Adipocyte (in vitro differentiated cells): ENCODE measurements around the gene SLC7A1.

ENCODE experiments used
- DNase-seq: peaks from one replicate; pipeline ENCODE4 v3.0.0-alpha.2; 2015; ENCODE audit warnings: low read depth
- H3K27me3 ChIP-seq: replicated peaks from 2 replicates; pipeline ENCODE4 v1.7.0; 2013; ENCODE audit warnings: mild to moderate bottlenecking, low read length, moderate library complexity; ENCODE audit not compliant: control insufficient read depth, insufficient read depth
- H3K36me3 ChIP-seq: 2 replicates; pipeline ENCODE4 v1.7.0; 2013; ENCODE audit warnings: low read length, mild to moderate bottlenecking, moderate library complexity; ENCODE audit not compliant: control insufficient read depth, insufficient read depth, severe bottlenecking
- H3K4me1 ChIP-seq: 2 replicates; pipeline ENCODE4 v1.7.0; 2013; ENCODE audit warnings: mild to moderate bottlenecking, low read length, moderate library complexity; ENCODE audit not compliant: control insufficient read depth, insufficient read depth
- H3K4me3 ChIP-seq: 2 replicates; pipeline ENCODE4 v1.7.0; 2013; ENCODE audit warnings: mild to moderate bottlenecking, low read length, moderate library complexity
- H3K9ac ChIP-seq: 2 replicates; pipeline ENCODE4 v1.7.0; 2013; ENCODE audit warnings: mild to moderate bottlenecking, low read length, moderate library complexity
- H3K9me3 ChIP-seq: 2 replicates; pipeline ENCODE4 v1.7.0; 2013; ENCODE audit warnings: mild to moderate bottlenecking, low read length, moderate library complexity; ENCODE audit not compliant: control insufficient read depth

SLC7A1 gene

DNA sequence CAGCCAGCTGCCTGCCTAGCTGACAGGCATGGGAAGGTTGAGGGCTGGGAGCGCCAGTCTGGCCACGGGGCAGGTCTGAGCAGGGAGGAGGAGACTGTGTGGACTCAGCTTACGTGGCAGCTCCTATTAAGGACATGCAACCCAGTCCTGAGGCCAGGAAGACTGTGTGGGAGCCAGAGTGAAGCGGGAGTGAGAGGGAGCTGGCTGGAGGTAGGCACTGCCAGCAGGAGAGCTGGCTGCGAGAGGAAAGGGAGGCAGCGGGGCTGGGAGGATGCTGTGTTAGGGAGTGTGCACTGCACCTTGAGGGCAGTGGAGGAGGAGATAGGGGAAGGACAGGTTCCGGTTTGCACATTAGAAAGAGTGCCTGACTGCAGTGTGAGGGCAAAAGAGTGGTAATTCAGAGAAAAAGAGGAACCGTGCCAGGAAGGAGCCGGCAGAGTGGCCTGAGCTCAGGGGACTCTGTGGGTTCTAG, 99.2 kb downstream of the SLC7A1 start:
- no peaks in the 10 kb centered on the region for H3K9me3 ChIP-seq
- H3K4me1 ChIP-seq = peaks cover 10% of the 10 kb centered on the region
- no peak for DNase-seq
- no peaks in the 10 kb centered on the region for H3K27me3 ChIP-seq
- no peaks in the 10 kb centered on the region for H3K36me3 ChIP-seq
- no peak overlapping the region for H3K9ac ChIP-seq
- H3K4me3 ChIP-seq = no peak overlapping the region

DNA sequence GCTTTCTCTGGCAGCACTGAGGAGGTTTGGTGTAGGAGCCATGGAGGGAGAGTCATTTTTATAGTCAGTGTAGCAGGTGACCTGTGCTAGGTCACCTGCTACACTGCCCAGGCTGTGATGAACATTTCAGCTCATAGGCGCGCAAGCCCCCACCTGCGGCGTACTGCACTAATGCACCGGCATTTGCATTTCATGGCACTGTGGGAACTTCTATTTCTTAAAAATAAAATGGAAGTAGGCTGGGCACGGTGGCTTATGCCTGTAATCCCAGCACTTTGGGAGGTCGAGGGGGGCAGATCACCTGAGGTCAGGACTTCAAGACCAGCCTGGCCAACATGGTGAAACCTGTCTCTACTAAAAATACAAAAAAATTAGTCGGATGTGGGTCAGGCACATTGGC, 101.0 kb downstream of the SLC7A1 start:
- H3K9me3 ChIP-seq = no peaks in the 10 kb centered on the region
- no peak overlapping the region for H3K9ac ChIP-seq
- no peak for DNase-seq
- no peaks in the 10 kb centered on the region for H3K27me3 ChIP-seq
- H3K4me1 ChIP-seq = peaks cover 10% of the 10 kb centered on the region
- no peaks in the 10 kb centered on the region for H3K36me3 ChIP-seq
- H3K4me3 ChIP-seq = no peak overlapping the region

DNA sequence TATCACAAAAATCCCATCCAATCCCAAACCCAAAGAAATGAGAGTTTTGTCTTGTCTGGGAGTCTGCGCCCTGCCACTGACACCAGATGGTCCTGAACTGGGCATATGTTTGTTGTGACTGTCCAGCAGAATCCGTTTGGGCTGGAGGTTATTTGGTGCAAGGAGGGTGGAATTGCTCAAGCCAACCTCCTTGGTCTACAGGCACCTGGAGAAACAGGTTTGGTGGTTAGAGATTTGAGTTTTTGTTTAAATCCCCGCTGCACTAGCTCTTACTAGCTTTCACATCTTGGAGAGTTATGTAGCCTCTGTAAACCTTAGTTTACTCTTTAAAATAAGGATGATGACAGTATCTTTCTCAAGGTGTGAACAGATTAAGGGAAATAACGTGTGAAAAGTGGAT, 101.7 kb downstream of the SLC7A1 start:
- Histone ChIP-seq H3K9me3 (no peaks in the 10 kb centered on the region), H3K4me3 (no peak overlapping the region), H3K27me3 (no peaks in the 10 kb centered on the region), H3K4me1 (peaks cover 10% of the 10 kb centered on the region), H3K9ac (no peak overlapping the region), H3K36me3 (no peaks in the 10 kb centered on the region)
- no peak for DNase-seq

DNA sequence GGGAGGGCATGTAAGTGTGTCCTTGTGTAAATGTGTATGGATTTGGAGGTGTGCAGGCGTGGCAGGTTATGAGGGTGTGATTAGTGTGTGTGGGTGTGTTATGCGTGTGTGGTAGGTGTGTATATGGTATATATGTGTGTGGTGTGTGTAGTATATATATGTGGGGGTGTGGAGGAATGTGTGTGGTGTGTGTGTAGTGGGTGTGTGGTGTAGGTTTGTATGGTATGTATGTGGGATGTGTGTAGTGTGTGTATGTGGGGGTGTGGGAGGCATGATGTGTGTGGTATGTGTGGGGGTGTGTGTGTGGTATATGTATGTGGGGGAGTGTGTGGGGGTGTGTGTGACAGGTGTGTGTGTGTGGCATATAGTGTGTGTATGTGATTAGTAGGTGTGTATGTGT, 104.2 kb downstream of the SLC7A1 start:
- DNase-seq = no peak
- Histone ChIP-seq H3K9ac (no peak overlapping the region), H3K27me3 (peaks cover 9% of the 10 kb centered on the region), H3K4me3 (no peak overlapping the region), H3K4me1 (no peaks in the 10 kb centered on the region), H3K36me3 (no peaks in the 10 kb centered on the region), H3K9me3 (no peaks in the 10 kb centered on the region)

DNA sequence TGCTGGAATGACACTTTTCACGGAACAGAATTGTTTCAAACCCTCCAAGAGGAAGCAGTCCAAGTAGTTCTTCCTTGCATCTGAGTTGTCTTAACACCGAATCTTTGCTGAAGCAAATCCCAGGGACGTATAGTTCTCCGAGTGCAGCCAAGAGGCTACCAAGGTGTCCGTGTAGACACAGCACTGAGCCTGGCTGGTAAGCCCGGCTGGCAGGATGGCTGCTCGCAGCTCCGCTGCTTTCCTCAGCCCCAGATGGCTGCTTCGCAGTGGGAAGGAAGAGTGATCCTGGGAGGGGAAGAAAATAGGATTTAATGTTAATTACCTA, 105.0 kb downstream of the SLC7A1 start:
- Histone ChIP-seq H3K4me3 (no peak overlapping the region), H3K27me3 (peaks cover 9% of the 10 kb centered on the region), H3K4me1 (no peaks in the 10 kb centered on the region), H3K9ac (no peak overlapping the region), H3K9me3 (no peaks in the 10 kb centered on the region), H3K36me3 (no peaks in the 10 kb centered on the region)
- no peak for DNase-seq

DNA sequence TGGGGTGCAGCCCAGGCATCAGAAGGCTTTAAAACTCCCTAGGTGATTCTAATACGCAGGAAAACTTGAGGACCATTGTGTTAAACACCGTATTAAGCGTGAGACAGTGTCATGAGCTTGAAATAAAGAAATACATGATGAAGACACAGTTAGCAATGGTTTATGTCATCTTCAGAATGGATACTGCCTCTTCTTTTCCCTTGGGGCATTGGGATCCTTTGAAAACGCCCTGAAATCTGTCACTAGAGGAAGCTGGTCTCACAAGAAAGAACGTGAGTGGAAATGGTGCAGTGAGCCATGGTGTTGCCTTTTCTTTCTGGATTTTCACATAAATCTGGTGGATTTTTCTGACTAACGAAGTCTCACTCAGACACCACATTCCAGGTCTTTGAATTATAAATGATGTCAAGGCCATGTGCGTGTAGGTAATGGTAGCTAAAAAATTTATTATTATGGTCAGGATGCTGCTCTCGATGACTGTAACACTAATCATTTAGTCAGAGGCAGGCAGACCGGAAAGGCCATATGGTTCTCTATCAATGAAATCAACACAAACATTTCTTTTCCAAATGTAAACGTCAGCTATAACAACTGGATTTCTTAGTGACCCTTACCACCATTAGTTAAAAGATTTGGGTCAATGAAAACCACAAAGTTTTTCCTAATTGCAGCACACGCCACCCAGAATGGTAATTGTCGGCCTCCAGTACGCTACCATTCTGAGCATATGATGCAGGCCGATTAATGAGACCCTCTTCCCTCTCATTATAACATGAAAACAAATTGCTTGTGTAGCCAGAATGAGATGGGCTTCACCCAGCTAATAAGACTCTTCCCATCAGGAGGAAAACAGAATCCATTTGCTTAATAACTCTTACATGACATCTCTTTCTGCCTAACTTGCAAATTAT, 105.6 kb downstream of the SLC7A1 start:
- Histone ChIP-seq H3K36me3 (no peaks in the 10 kb centered on the region), H3K4me1 (no peaks in the 10 kb centered on the region), H3K9me3 (no peaks in the 10 kb centered on the region), H3K27me3 (peaks cover 13% of the 10 kb centered on the region), H3K9ac (no peak overlapping the region), H3K4me3 (no peak overlapping the region)
- DNase-seq = no peak

DNA sequence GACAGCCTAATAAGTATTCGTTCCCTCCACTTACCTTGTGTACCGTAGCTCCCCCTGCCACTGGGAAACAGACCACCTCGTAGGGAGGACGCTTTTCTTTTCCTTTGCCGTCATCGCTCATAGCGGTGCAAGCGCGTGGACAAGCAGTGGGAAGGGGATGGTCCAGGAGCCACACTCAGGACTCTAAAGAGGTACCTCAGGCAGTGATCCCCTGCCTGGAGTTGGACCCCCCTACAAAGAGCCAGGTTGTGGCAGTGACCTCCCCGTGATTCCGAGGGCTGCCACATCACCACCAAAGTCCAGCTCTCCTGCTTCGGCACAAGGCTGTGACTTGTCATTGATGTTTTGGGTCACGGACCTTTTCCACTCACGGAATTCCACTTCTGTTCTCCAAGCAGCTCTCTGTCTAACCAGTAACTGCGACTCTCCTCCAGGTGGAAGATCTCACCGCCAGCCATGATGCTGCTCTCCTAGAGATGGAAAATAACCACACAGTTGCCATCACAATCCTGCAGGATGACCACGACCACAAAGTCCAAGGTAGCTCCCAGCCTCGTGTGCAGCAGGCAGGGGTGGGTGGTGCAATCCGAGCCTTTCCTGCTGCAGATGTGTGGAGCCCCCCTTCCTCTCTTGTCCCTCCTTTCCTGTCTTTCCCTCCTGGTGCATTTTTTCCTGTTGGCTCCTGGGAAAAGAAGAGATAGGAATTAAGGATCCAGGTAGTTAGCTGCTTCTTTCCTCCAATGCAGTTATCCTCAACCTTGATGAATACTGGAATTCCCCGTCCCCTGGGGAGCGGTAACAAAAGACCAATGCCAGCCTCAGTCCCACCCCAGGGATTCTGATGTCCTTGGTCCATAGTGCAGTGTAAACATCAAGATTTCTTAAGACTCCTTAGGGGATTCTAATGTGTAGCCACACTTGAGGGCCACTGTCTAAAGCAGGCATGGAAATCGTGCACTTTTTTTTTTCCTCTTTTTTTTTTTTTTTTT, 107.7 kb downstream of the SLC7A1 start:
- H3K9me3 ChIP-seq = no peaks in the 10 kb centered on the region
- no peaks in the 10 kb centered on the region for H3K36me3 ChIP-seq
- peaks cover 16% of the 10 kb centered on the region for H3K27me3 ChIP-seq
- no peak overlapping the region for H3K9ac ChIP-seq
- DNase-seq = no peak
- H3K4me1 ChIP-seq = no peaks in the 10 kb centered on the region
- no peak overlapping the region for H3K4me3 ChIP-seq

DNA sequence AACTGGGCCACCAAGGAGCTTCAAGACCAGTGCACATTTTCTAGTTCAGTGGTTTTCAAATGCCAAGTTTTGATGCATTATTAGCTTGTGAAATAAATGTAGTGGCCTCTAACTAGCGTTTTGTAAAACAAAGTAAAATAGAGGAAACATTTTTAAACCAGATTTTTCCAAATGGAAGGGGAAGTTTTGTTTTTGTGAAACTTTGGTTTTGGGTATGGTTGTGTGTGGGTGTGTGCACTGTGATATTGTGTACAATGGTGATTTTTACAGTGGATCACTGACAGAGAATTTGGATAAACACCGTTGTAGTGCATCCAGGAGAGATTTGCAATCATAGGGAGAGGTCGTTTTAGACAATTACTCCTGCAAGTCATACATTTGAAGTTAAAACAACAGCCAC, 108.9 kb downstream of the SLC7A1 start:
- DNase-seq = no peak
- Histone ChIP-seq H3K9me3 (no peaks in the 10 kb centered on the region), H3K36me3 (no peaks in the 10 kb centered on the region), H3K27me3 (peaks cover 16% of the 10 kb centered on the region), H3K9ac (no peak overlapping the region), H3K4me1 (no peaks in the 10 kb centered on the region), H3K4me3 (no peak overlapping the region)

DNA sequence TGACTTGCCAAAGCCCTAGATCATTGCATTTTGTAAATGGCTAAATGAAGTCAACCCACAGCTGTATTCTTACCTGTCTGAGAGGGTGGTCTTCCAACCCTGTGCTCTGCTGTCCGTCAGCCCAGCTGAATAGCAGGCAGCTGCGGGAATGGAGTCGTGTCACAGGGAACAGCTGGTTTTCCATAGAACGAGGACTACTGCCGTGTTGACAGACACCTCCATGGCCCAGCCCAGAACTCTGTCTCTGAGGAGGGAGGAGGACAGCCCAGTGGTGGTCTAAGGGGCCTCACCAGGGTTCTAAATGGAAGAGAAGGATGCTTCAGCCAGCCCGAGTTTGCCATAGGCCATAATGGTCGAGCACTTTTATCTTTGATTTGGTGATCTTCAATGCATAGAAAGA, 110.7 kb downstream of the SLC7A1 start:
- DNase-seq = no peak
- Histone ChIP-seq H3K9ac (no peak overlapping the region), H3K4me3 (no peak overlapping the region), H3K9me3 (no peaks in the 10 kb centered on the region), H3K4me1 (no peaks in the 10 kb centered on the region), H3K36me3 (no peaks in the 10 kb centered on the region), H3K27me3 (peaks cover 20% of the 10 kb centered on the region)

DNA sequence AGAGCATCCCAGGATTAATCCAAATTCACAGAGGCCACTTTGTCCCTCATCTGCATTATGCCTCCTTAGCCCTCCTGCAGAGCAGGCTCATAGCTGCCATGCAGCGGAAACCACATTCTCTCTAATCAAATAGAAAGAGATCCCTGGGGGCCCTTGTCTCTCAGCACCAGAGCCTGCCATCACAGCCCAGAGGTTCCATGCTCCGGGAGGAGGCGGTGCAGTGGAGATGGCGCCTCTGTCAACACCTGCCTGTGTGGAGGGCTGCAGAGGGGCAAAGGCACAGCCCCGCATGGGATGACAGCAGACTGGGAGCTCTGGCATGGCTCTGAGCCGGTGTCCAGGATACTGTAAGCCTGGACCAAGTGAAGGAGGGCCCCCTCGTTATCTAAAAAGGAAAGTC, 111.3 kb downstream of the SLC7A1 start:
- Histone ChIP-seq H3K4me1 (no peaks in the 10 kb centered on the region), H3K4me3 (no peak overlapping the region), H3K9me3 (no peaks in the 10 kb centered on the region), H3K27me3 (peaks cover 20% of the 10 kb centered on the region), H3K36me3 (no peaks in the 10 kb centered on the region), H3K9ac (no peak overlapping the region)
- no peak for DNase-seq

DNA sequence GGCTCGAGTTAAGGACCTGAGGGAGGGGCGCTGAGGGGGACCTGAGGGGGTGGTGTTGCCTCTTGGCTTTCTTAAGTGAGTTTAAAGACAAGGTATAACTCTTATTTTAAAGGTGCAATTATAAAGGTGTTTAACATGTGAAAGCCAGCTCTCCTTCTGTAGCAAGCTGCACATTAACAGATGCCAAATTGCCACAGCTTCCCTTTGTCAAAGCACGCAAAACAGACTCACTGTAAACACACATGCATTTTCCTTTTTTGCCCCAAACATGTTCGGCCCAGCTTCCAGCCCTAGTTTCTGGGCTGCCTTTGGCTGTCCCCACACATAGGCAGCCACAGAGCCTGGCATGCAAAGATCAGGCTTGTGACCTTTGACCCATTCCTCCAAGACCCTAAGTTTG, 111.9 kb downstream of the SLC7A1 start:
- no peak for DNase-seq
- Histone ChIP-seq H3K36me3 (no peaks in the 10 kb centered on the region), H3K9ac (no peak overlapping the region), H3K27me3 (peaks cover 18% of the 10 kb centered on the region), H3K4me1 (no peaks in the 10 kb centered on the region), H3K4me3 (no peak overlapping the region), H3K9me3 (no peaks in the 10 kb centered on the region)
